H1 (cell line): Measurements from ENCODE around the gene MAPRE3. TPM values are rescaled to one million over a fixed set of nuclear protein-coding genes. Genes with fewer than 3 reads are reported as not detected.

Experiments
- CTCF ChIA-PET: fragments of 300-600 bp; sonication (Branson Sonifier 250); formaldehyde crosslinking; loops from one replicate; lab custom pipeline; 2021; ENCODE audit not compliant: partially characterized antibody; lab: Charles Lee
- POLR2A ChIA-PET: fragments of 300-600 bp; sonication (Branson Sonifier 250); formaldehyde crosslinking; loops from one replicate; lab custom pipeline; 2021; ENCODE audit warnings: inconsistent platforms; ENCODE audit not compliant: partially characterized antibody; lab: Charles Lee
- DNase-seq, 2 experiments: peaks; one replicate each; pipeline versions ENCODE4 v3.0.0 to v3.0.0-alpha.2; 2010 to 2022; ENCODE audit warnings: low spot score in 2 of 2, low read depth in 1 of 2, mixed read lengths in 1 of 2
- FAIRE-seq: peaks from 2 replicates; lab custom pipeline; 2011; peaks lifted over from hg19 to GRCh38; lab: Jason Lieb, UNC
- H2AFZ ChIP-seq: 2 replicates; pipeline ENCODE4 v1.8.1; 2012; ENCODE audit warnings: low read length, inconsistent platforms
- H2AK5ac ChIP-seq: 2 replicates; pipeline ENCODE4 v1.6.1; 2013; ENCODE audit warnings: low read depth, low read length
- H2BK120ac ChIP-seq: replicated peaks from 2 replicates; pipeline ENCODE3; 2013; ENCODE audit warnings: low read depth, low read length, inconsistent platforms
- H2BK12ac ChIP-seq: 2 replicates; pipeline ENCODE4 v1.6.1; 2013; ENCODE audit warnings: low read depth, low read length
- H2BK15ac ChIP-seq: 2 replicates; pipeline ENCODE4 v1.6.1; 2013; ENCODE audit warnings: low read length
- H2BK20ac ChIP-seq: 2 replicates; pipeline ENCODE4 v1.6.1; 2013; ENCODE audit warnings: low read length
- H2BK5ac ChIP-seq: 2 replicates; pipeline ENCODE4 v1.6.1; 2013; ENCODE audit warnings: low read depth, low read length
- H3K14ac ChIP-seq: 2 replicates; pipeline ENCODE4 v1.6.1; 2013; ENCODE audit warnings: inconsistent platforms; ENCODE audit not compliant: insufficient read length
- H3K18ac ChIP-seq: 2 replicates; pipeline ENCODE4 v1.6.1; 2013; ENCODE audit warnings: low read length; ENCODE audit errors: extremely low read depth
- H3K23ac ChIP-seq: 2 replicates; pipeline ENCODE4 v1.6.1; 2013; ENCODE audit warnings: inconsistent platforms; ENCODE audit not compliant: insufficient read length
- H3K23me2 ChIP-seq: 2 replicates; pipeline ENCODE4 v1.6.1; 2013; ENCODE audit warnings: low read depth, low read length
- H3K27ac ChIP-seq: 2 replicates; pipeline ENCODE4 v1.6.1; 2011; ENCODE audit warnings: low read depth, low read length, inconsistent platforms
- H3K27me3 ChIP-seq, 4 experiments: replicated peaks in 1 of 4; 1 replicate in 1 of 4; 2 replicates in 3 of 4; pipeline versions ENCODE4 v1.6.1 to v1.8.1; 2011 to 2013; ENCODE audit warnings: low read length in 3 of 4, mild to moderate bottlenecking in 3 of 4, inconsistent platforms in 2 of 4, mixed read lengths in 2 of 4, moderate library complexity in 1 of 4; ENCODE audit not compliant: control insufficient read depth in 3 of 4, insufficient read depth in 3 of 4; ENCODE audit errors: extremely low read depth in 1 of 4
- H3K36me3 ChIP-seq, 4 experiments: 2 replicates each; pipeline versions ENCODE4 v1.6.1 to v1.8.1; 2011 to 2013; ENCODE audit warnings: mild to moderate bottlenecking in 4 of 4, low read length in 3 of 4, moderate library complexity in 2 of 4, control low read depth in 1 of 4, inconsistent platforms in 1 of 4; ENCODE audit not compliant: insufficient read depth in 4 of 4, control insufficient read depth in 2 of 4
- H3K4ac ChIP-seq: replicated peaks from 2 replicates; pipeline ENCODE3; 2013; ENCODE audit warnings: low read length, low read depth, mixed read lengths, inconsistent platforms; ENCODE audit not compliant: insufficient read length
- H3K4me1 ChIP-seq, 4 experiments: replicated peaks in 1 of 4; 1 replicate in 1 of 4; 2 replicates in 3 of 4; pipeline versions ENCODE4 v1.6.1 to v1.8.1; 2011 to 2013; ENCODE audit warnings: low read length in 3 of 4, inconsistent platforms in 2 of 4, mixed read lengths in 1 of 4; ENCODE audit not compliant: insufficient read depth in 4 of 4, control insufficient read depth in 3 of 4
- H3K4me2 ChIP-seq, 2 experiments: 2 replicates each; pipeline versions ENCODE4 v1.6.1 to v1.8.1; 2011 to 2013; ENCODE audit warnings: low read depth in 2 of 2, low read length in 2 of 2, control low read depth in 1 of 2, inconsistent platforms in 1 of 2, mild to moderate bottlenecking in 1 of 2; ENCODE audit not compliant: insufficient read depth in 1 of 2
- H3K4me3 ChIP-seq, 4 experiments: fragments of 200-600, 300-600 bp in 1 of 4; sonication (generic), shearing (Covaris generic), sonication (Bioruptor Twin) in 1 of 4; 2 replicates each; pipeline versions ENCODE4 v1.5.1 to v1.8.1; 2011 to 2016; ENCODE audit warnings: low read length in 4 of 4, low read depth in 3 of 4, control low read depth in 2 of 4, inconsistent platforms in 2 of 4, mild to moderate bottlenecking in 2 of 4, mixed read lengths in 1 of 4, moderate library complexity in 1 of 4; ENCODE audit not compliant: insufficient read depth in 2 of 4; ENCODE audit errors: extremely low read depth in 1 of 4
- H3K56ac ChIP-seq: replicated peaks from 2 replicates; pipeline ENCODE3; 2013; ENCODE audit warnings: low read depth, mild to moderate bottlenecking, mixed read lengths, low read length, inconsistent platforms; ENCODE audit not compliant: insufficient read length
- H3K79me1 ChIP-seq: 2 replicates; pipeline ENCODE4 v1.6.1; 2013; ENCODE audit warnings: low read depth, low read length, control low read depth
- H3K79me2 ChIP-seq, 2 experiments: 2 replicates each; pipeline versions ENCODE4 v1.6.1 to v1.8.1; 2012 to 2013; ENCODE audit warnings: low read length in 2 of 2, mild to moderate bottlenecking in 2 of 2, inconsistent platforms in 1 of 2; ENCODE audit not compliant: insufficient read depth in 2 of 2, control insufficient read depth in 1 of 2
- H3K9ac ChIP-seq, 4 experiments: replicated peaks in 1 of 4; 1 replicate in 1 of 4; 2 replicates in 3 of 4; pipeline versions ENCODE4 v1.6.1 to v1.8.1; 2011 to 2013; ENCODE audit warnings: low read depth in 3 of 4, low read length in 3 of 4, control low read depth in 2 of 4, mild to moderate bottlenecking in 2 of 4, moderate library complexity in 2 of 4, inconsistent platforms in 1 of 4; ENCODE audit errors: extremely low read depth in 1 of 4
- H3K9me3 ChIP-seq, 2 experiments: 2 replicates each; pipeline versions ENCODE4 v1.6.1 to v1.8.1; 2012 to 2013; ENCODE audit warnings: mild to moderate bottlenecking in 2 of 2, moderate library complexity in 2 of 2, control low read depth in 1 of 2, inconsistent platforms in 1 of 2, low read depth in 1 of 2, low read length in 1 of 2, mixed read lengths in 1 of 2; ENCODE audit not compliant: insufficient read depth in 2 of 2
- H4K20me1 ChIP-seq, 2 experiments: replicated peaks in 1 of 2; 2 replicates each; pipeline versions ENCODE3 to v1.8.1; 2011 to 2013; ENCODE audit warnings: inconsistent platforms in 2 of 2, low read length in 2 of 2, mild to moderate bottlenecking in 1 of 2; ENCODE audit not compliant: insufficient read depth in 2 of 2, control insufficient read depth in 1 of 2
- H4K5ac ChIP-seq: 2 replicates; pipeline ENCODE4 v1.6.1; 2013; ENCODE audit warnings: low read length, low read depth, mixed read lengths, inconsistent platforms; ENCODE audit not compliant: insufficient read length
- H4K8ac ChIP-seq: 2 replicates; pipeline ENCODE4 v1.8.0; 2013; ENCODE audit warnings: mild to moderate bottlenecking, moderate library complexity, low read length, inconsistent platforms; ENCODE audit not compliant: insufficient read depth; ENCODE audit errors: extremely low read depth
- H4K91ac ChIP-seq: replicated peaks from 2 replicates; pipeline ENCODE3; 2013; ENCODE audit warnings: low read length, mixed read lengths, inconsistent platforms; ENCODE audit not compliant: insufficient read length
- TEAD4 ChIP-seq: IDR thresholded peaks from 2 replicates; pipeline ENCODE4 v1.6.1; 2012; ENCODE audit warnings: low read depth, low read length, inconsistent platforms, mixed read lengths
- WGBS, 2 experiments: shearing (Covaris generic) in 1 of 2; methylation state at CpG; one replicate each; pipeline versions ENCODE4 v1.1.6 to v1.1.7; 2013 to 2015; ENCODE audit warnings: low lambda C conversion rate in 2 of 2, mixed read lengths in 2 of 2, inconsistent platforms in 1 of 2, low coverage in 1 of 2, missing lambda C conversion rate in 1 of 2; ENCODE audit not compliant: insufficient replicate concordance in 2 of 2, insufficient coverage in 1 of 2, insufficient read length in 1 of 2; ENCODE audit errors: extremely low coverage in 1 of 2, missing lambda C conversion rate in 1 of 2; 5-methylcytosine and 5-hydroxymethylcytosine counted together
- polyA plus RNA-seq, 7 experiments: library from polyadenylated mRNA; depleted of rRNA in 3 of 7; stranded (reverse) in 5 of 7; unstranded in 2 of 7; fragments of >200 nt in 5 of 7; fragments of 200-250 nt in 2 of 7; gene quantifications; 1 replicate in 5 of 7; 2 replicates in 1 of 7; 4 replicates in 1 of 7; pipeline versions ENCODE4 v1.2.1 to v1.2.3, GENCODE V29; 2011 to 2013; ENCODE audit warnings: missing spikeins in 2 of 7, mixed read lengths in 2 of 7
- total RNA-seq: library from RNA; stranded (reverse); fragmentation: NEBNext Ultra II Directional; extraction: Animal tissue kit (Norgen Biotek cat#: 25700); gene quantifications from 2 replicates; pipeline ENCODE4 v1.2.1, GENCODE V29; 2021

Gene MAPRE3
- total and polyA plus RNA-seq, 2 of the 8 experiments (the other 6 are each of a cell fraction or from before 2014, with no cell fraction given): 4.9 to 6.6 TPM

DNA sequence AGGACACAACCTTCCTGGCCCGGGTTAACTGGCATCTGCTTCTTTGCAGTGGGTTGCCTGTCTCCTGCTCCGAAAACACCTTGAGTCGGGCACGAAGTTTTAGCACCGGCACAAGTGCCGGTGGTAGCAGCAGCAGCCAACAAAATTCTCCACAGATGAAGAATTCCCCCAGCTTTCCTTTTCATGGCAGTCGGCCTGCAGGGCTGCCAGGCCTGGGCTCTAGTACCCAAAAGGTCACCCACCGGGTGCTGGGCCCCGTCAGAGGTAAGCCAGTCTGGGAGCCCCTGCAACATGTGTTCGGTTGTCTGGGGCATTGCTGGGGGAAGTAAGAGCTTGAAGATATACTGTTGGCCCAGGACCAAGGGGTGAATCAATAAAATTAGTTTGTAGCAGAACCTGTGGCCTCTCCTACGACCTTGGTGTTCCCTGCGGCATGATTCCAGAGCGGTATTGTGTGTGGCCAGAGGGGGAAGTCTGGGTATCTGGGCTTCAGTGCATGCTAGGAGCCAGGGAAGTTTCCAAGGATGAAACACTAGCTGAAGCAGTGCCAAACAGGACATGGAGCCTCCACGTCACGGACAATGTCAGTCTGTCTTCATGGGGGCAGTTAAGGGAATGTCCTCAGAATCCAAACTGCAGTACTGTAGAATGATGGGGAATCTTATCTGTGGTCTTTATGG is 88.8 kb downstream of the MAPRE3 start:
- Histone ChIP-seq H3K4me2 (no peak overlapping the region), H2AFZ (no peak overlapping the region), H2BK20ac (no peak overlapping the region), H2BK120ac (no peak overlapping the region), H3K79me1 (no peaks in the 10 kb centered on the region), H3K4me1 (no peaks in the 10 kb centered on the region), H4K8ac (0 out of 2 replicates have a peak overlapping the region, but pooled peaks have one; percentile 32), H3K56ac (no peak overlapping the region), H4K91ac (no peak overlapping the region), H3K4ac (no peak overlapping the region), H2AK5ac (no peak overlapping the region), H2BK5ac (no peak overlapping the region), H3K18ac (no peak overlapping the region), H3K9ac (no peak overlapping the region), H3K23ac (no peak overlapping the region), H2BK15ac (no peak overlapping the region), H3K14ac (no peak overlapping the region), H4K20me1 (peaks cover 4 to 7% of the 10 kb centered on the region in 2 experiments), H3K4me3 (no peak overlapping the region), H3K79me2 (no peaks in the 10 kb centered on the region), H3K27me3 (no peaks in the 10 kb centered on the region), H4K5ac (no peak overlapping the region), H3K36me3 (peaks cover 14 to 48% (median 24%) of the 10 kb centered on the region in 4 experiments), H3K23me2 (no peaks in the 10 kb centered on the region), H3K9me3 (no peaks in the 10 kb centered on the region), H3K27ac (no peak overlapping the region), H2BK12ac (no peak overlapping the region)
- ChIA-PET POLR2A (interaction anchor here (1.0 to 19.3 kb wide), 4 partner anchors 3 to 75 kb away, joined by 3 to 441 read pairs (median 222); partner anchors contain the start of genes ABHD1, AGBL5, OST4 and PREB), CTCF (interaction anchor here (0.8 to 18.3 kb wide), 6 partner anchors 10 to 74 kb away, joined by 3 to 160 read pairs (median 3); partner anchors contain the start of genes EMILIN1, KHK, OST4 and PREB)
- WGBS, 2 experiments: 91% methylated on average over 15 of the region's 15 CpGs; no CpG with 5 or more reads in 1 of the 2 experiments
- DNase-seq: no peak
- TF ChIP-seq TEAD4: no peak
- FAIRE-seq: no peak
